Astrocyte (in vitro differentiated cells and primary cell): Measurements from ENCODE around the gene HNRNPA0. TPM values are rescaled to one million over a fixed set of nuclear protein-coding genes. Genes with fewer than 3 reads are reported as not detected.

Experiments used
- DNase-seq: peaks from one replicate; pipeline ENCODE4 v3.0.0-alpha.2; 2010; ENCODE audit warnings: low read depth
- FAIRE-seq: peaks from 2 replicates; lab custom pipeline; 2011; peaks lifted over from hg19 to GRCh38; lab: Jason Lieb, UNC
- H2AFZ ChIP-seq: 2 replicates; pipeline ENCODE4 v1.6.0; 2012; ENCODE audit warnings: low read depth, low read length, inconsistent platforms
- H3K27ac ChIP-seq: 2 replicates; pipeline ENCODE4 v1.5.1; 2011; ENCODE audit warnings: low read depth, low read length, inconsistent platforms
- H3K27me3 ChIP-seq: 2 replicates; pipeline ENCODE4 v1.6.0; 2011; ENCODE audit warnings: low read length, inconsistent platforms; ENCODE audit not compliant: insufficient read depth
- H3K36me3 ChIP-seq: 2 replicates; pipeline ENCODE4 v1.5.1; 2011; ENCODE audit warnings: low read length, inconsistent platforms; ENCODE audit not compliant: insufficient read depth
- H3K4me1 ChIP-seq: 2 replicates; pipeline ENCODE4 v1.5.1; 2011; ENCODE audit warnings: low read length, inconsistent platforms; ENCODE audit not compliant: insufficient read depth
- H3K4me2 ChIP-seq: 2 replicates; pipeline ENCODE4 v1.6.0; 2012; ENCODE audit warnings: low read length, inconsistent platforms
- H3K4me3 ChIP-seq: 2 replicates; pipeline ENCODE4 v1.5.1; 2011; ENCODE audit warnings: low read depth, mild to moderate bottlenecking, low read length, inconsistent platforms; ENCODE audit not compliant: insufficient read depth
- H3K79me2 ChIP-seq: 2 replicates; pipeline ENCODE4 v1.6.0; 2012; ENCODE audit warnings: mild to moderate bottlenecking, low read length, inconsistent platforms; ENCODE audit not compliant: insufficient read depth
- H3K9ac ChIP-seq: 2 replicates; pipeline ENCODE4 v1.6.0; 2012; ENCODE audit warnings: mild to moderate bottlenecking, low read length, inconsistent platforms
- H3K9me3 ChIP-seq: 2 replicates; pipeline ENCODE4 v1.5.1; 2012; ENCODE audit warnings: low read depth, mild to moderate bottlenecking, low read length, inconsistent platforms; ENCODE audit not compliant: insufficient read depth
- H4K20me1 ChIP-seq: 2 replicates; pipeline ENCODE4 v1.6.0; 2012; ENCODE audit warnings: low read length, inconsistent platforms; ENCODE audit not compliant: insufficient read depth
- H3K27ac Mint-ChIP-seq: one replicate; pipeline ENCODE4 v1.8.0; 2021; ENCODE audit warnings: mild to moderate bottlenecking, mixed read lengths; ENCODE audit not compliant: unreplicated experiment
- H3K27me3 Mint-ChIP-seq: one replicate; pipeline ENCODE4 v1.8.0; 2021; ENCODE audit warnings: low read depth, mixed read lengths; ENCODE audit not compliant: unreplicated experiment
- H3K36me3 Mint-ChIP-seq: one replicate; pipeline ENCODE4 v1.8.0; 2021; ENCODE audit warnings: low read depth, mixed read lengths; ENCODE audit not compliant: unreplicated experiment
- H3K4me1 Mint-ChIP-seq: one replicate; pipeline ENCODE4 v1.8.0; 2021; ENCODE audit warnings: low read depth, mixed read lengths; ENCODE audit not compliant: unreplicated experiment
- H3K4me3 Mint-ChIP-seq: one replicate; pipeline ENCODE4 v1.8.0; 2021; ENCODE audit warnings: mild to moderate bottlenecking, moderate library complexity, mixed read lengths; ENCODE audit not compliant: unreplicated experiment
- H3K9me3 Mint-ChIP-seq: one replicate; pipeline ENCODE4 v1.8.0; 2021; ENCODE audit warnings: mild to moderate bottlenecking, mixed read lengths; ENCODE audit not compliant: unreplicated experiment
- CTCF ChIP-seq: IDR thresholded peaks from 2 replicates; pipeline ENCODE4 v1.5.1; 2011; ENCODE audit warnings: low read depth, mild to moderate bottlenecking, inconsistent platforms, low read length, moderate library complexity; ENCODE audit not compliant: insufficient read depth
- EZH2 ChIP-seq: IDR thresholded peaks from 2 replicates; pipeline ENCODE4 v1.6.1; 2012; ENCODE audit warnings: mild to moderate bottlenecking, low read length, inconsistent platforms; ENCODE audit not compliant: insufficient read depth
- total RNA-seq: library from RNA; stranded (reverse); gene quantifications from 2 replicates; pipeline ENCODE4 v1.2.1, GENCODE V29; 2021

HNRNPA0 gene
- total RNA-seq, 1 donor from 2014 or later = 29.5 TPM

GRCh38 chr5:137741718-137742117, 12.4 kb downstream of the HNRNPA0 start:
- DNase-seq (no peak), FAIRE-seq (no peak)
- Histone ChIP-seq H3K9ac (no peak overlapping the region), H3K4me1 (peaks cover 4% of the 10 kb centered on the region), H4K20me1 (peaks cover 6% of the 10 kb centered on the region), H3K36me3 (no peaks in the 10 kb centered on the region), H2AFZ (no peak overlapping the region), H3K79me2 (no peaks in the 10 kb centered on the region), H3K27ac (no peak overlapping the region), H3K9me3 (no peaks in the 10 kb centered on the region), H3K4me2 (no peak overlapping the region), H3K27me3 (no peaks in the 10 kb centered on the region), H3K4me3 (no peak overlapping the region)
- H3K4me3 Mint-ChIP-seq = no peak overlapping the region
- H3K27me3 Mint-ChIP-seq = peaks cover 2% of the 10 kb centered on the region
- no peaks in the 10 kb centered on the region for H3K36me3 Mint-ChIP-seq
- H3K9me3 Mint-ChIP-seq = peaks cover 9% of the 10 kb centered on the region
- H3K4me1 Mint-ChIP-seq = peaks cover 5% of the 10 kb centered on the region
- H3K27ac Mint-ChIP-seq = no peak overlapping the region
- TF ChIP-seq CTCF = no peak
- TF ChIP-seq EZH2 = no peak

GRCh38 chr5:137739737-137740136, 14.4 kb downstream of the HNRNPA0 start:
- no peak for FAIRE-seq
- no peaks in the 10 kb centered on the region for H3K36me3 Mint-ChIP-seq
- H3K9me3 Mint-ChIP-seq = peaks cover 9% of the 10 kb centered on the region
- Histone ChIP-seq H4K20me1 (no peaks in the 10 kb centered on the region), H3K27me3 (no peaks in the 10 kb centered on the region), H3K27ac (no peak overlapping the region), H3K79me2 (no peaks in the 10 kb centered on the region), H3K36me3 (no peaks in the 10 kb centered on the region), H3K4me1 (peaks cover 19% of the 10 kb centered on the region), H3K4me3 (no peak overlapping the region), H3K9me3 (no peaks in the 10 kb centered on the region), H3K9ac (no peak overlapping the region), H2AFZ (no peak overlapping the region), H3K4me2 (no peak overlapping the region)
- H3K4me3 Mint-ChIP-seq = no peak overlapping the region
- TF ChIP-seq EZH2 = no peak
- no peak for TF ChIP-seq CTCF
- peaks cover 5% of the 10 kb centered on the region for H3K4me1 Mint-ChIP-seq
- DNase-seq = no peak
- peaks cover 2% of the 10 kb centered on the region for H3K27me3 Mint-ChIP-seq
- no peak overlapping the region for H3K27ac Mint-ChIP-seq

GRCh38 chr5:137738947-137739346, 15.2 kb downstream of the HNRNPA0 start:
- Mint-ChIP-seq H3K36me3 (no peaks in the 10 kb centered on the region), H3K9me3 (peaks cover 9% of the 10 kb centered on the region), H3K27ac (no peak overlapping the region), H3K4me1 (peaks cover 5% of the 10 kb centered on the region), H3K4me3 (no peak overlapping the region), H3K27me3 (peaks cover 2% of the 10 kb centered on the region)
- Histone ChIP-seq H2AFZ (no peak overlapping the region), H3K79me2 (no peaks in the 10 kb centered on the region), H3K4me3 (no peak overlapping the region), H3K4me1 (peaks cover 22% of the 10 kb centered on the region), H4K20me1 (no peaks in the 10 kb centered on the region), H3K9me3 (no peaks in the 10 kb centered on the region), H3K9ac (no peak overlapping the region), H3K27me3 (no peaks in the 10 kb centered on the region), H3K27ac (no peak overlapping the region), H3K4me2 (no peak overlapping the region), H3K36me3 (no peaks in the 10 kb centered on the region)
- TF ChIP-seq EZH2 (no peak), CTCF (no peak)
- DNase-seq = peak; percentile 58
- no peak for FAIRE-seq
